Breast epithelium (tissue), 3 donors: ENCODE data around the gene TPTE.
"Not testable (repeated sequence)": the region's sequence is repeated elsewhere in the genome, so short reads cannot be mapped to it uniquely, and the experiment has no call there.

Experiments used
- POLR2AphosphoS5 ChIP-seq, 3 donors: sonication (generic); formaldehyde crosslinking; IDR thresholded peaks; one replicate each; pipeline ENCODE4 v1.6.1; 2017; ENCODE audit warnings: antibody characterized with exemption in 3 of 3
- TF ChIP-seq, protein P1 (sequence below), 3 donors: fragments of 450-650 bp; IDR thresholded peaks; one replicate each; pipeline ENCODE4 v1.5.1; 2016 to 2017; ENCODE audit warnings: antibody characterized with exemption in 3 of 3, mild to moderate bottlenecking in 3 of 3, moderate library complexity in 3 of 3

- TF ChIP-seq, protein P1, sequence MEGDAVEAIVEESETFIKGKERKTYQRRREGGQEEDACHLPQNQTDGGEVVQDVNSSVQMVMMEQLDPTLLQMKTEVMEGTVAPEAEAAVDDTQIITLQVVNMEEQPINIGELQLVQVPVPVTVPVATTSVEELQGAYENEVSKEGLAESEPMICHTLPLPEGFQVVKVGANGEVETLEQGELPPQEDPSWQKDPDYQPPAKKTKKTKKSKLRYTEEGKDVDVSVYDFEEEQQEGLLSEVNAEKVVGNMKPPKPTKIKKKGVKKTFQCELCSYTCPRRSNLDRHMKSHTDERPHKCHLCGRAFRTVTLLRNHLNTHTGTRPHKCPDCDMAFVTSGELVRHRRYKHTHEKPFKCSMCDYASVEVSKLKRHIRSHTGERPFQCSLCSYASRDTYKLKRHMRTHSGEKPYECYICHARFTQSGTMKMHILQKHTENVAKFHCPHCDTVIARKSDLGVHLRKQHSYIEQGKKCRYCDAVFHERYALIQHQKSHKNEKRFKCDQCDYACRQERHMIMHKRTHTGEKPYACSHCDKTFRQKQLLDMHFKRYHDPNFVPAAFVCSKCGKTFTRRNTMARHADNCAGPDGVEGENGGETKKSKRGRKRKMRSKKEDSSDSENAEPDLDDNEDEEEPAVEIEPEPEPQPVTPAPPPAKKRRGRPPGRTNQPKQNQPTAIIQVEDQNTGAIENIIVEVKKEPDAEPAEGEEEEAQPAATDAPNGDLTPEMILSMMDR (IDR thresholded peaks at IDR 0.05): not testable (repeated sequence)
- not testable (repeated sequence) for TF ChIP-seq POLR2AphosphoS5 (IDR thresholded peaks at IDR 0.05)
Observed at GRCh38 chr21:10639746-10640145, 118.4 kb downstream of the TPTE start.
